H1 (cell line): ENCODE data around the gene POFUT2. TPM values are rescaled to one million over a fixed set of nuclear protein-coding genes. Genes with fewer than 3 reads are reported as not detected.

Experiments
- CTCF ChIA-PET: fragments of 300-600 bp; sonication (Branson Sonifier 250); formaldehyde crosslinking; loops from one replicate; lab custom pipeline; 2021; ENCODE audit not compliant: partially characterized antibody; lab: Charles Lee
- POLR2A ChIA-PET: fragments of 300-600 bp; sonication (Branson Sonifier 250); formaldehyde crosslinking; loops from one replicate; lab custom pipeline; 2021; ENCODE audit warnings: inconsistent platforms; ENCODE audit not compliant: partially characterized antibody; lab: Charles Lee
- DNase-seq, 2 experiments: peaks; one replicate each; pipeline versions ENCODE4 v3.0.0 to v3.0.0-alpha.2; 2010 to 2022; ENCODE audit warnings: low spot score in 2 of 2, low read depth in 1 of 2, mixed read lengths in 1 of 2
- FAIRE-seq: peaks from 2 replicates; lab custom pipeline; 2011; peaks lifted over from hg19 to GRCh38; lab: Jason Lieb, UNC
- H2AFZ ChIP-seq: 2 replicates; pipeline ENCODE4 v1.8.1; 2012; ENCODE audit warnings: low read length, inconsistent platforms
- H2AK5ac ChIP-seq: 2 replicates; pipeline ENCODE4 v1.6.1; 2013; ENCODE audit warnings: low read depth, low read length
- H2BK120ac ChIP-seq: replicated peaks from 2 replicates; pipeline ENCODE3; 2013; ENCODE audit warnings: low read depth, low read length, inconsistent platforms
- H2BK12ac ChIP-seq: 2 replicates; pipeline ENCODE4 v1.6.1; 2013; ENCODE audit warnings: low read depth, low read length
- H2BK15ac ChIP-seq: 2 replicates; pipeline ENCODE4 v1.6.1; 2013; ENCODE audit warnings: low read length
- H2BK20ac ChIP-seq: 2 replicates; pipeline ENCODE4 v1.6.1; 2013; ENCODE audit warnings: low read length
- H2BK5ac ChIP-seq: 2 replicates; pipeline ENCODE4 v1.6.1; 2013; ENCODE audit warnings: low read depth, low read length
- H3K14ac ChIP-seq: 2 replicates; pipeline ENCODE4 v1.6.1; 2013; ENCODE audit warnings: inconsistent platforms; ENCODE audit not compliant: insufficient read length
- H3K18ac ChIP-seq: 2 replicates; pipeline ENCODE4 v1.6.1; 2013; ENCODE audit warnings: low read length; ENCODE audit errors: extremely low read depth
- H3K23ac ChIP-seq: 2 replicates; pipeline ENCODE4 v1.6.1; 2013; ENCODE audit warnings: inconsistent platforms; ENCODE audit not compliant: insufficient read length
- H3K23me2 ChIP-seq: 2 replicates; pipeline ENCODE4 v1.6.1; 2013; ENCODE audit warnings: low read depth, low read length
- H3K27ac ChIP-seq: 2 replicates; pipeline ENCODE4 v1.6.1; 2011; ENCODE audit warnings: low read depth, low read length, inconsistent platforms
- H3K27me3 ChIP-seq, 4 experiments: replicated peaks in 1 of 4; 1 replicate in 1 of 4; 2 replicates in 3 of 4; pipeline versions ENCODE4 v1.6.1 to v1.8.1; 2011 to 2013; ENCODE audit warnings: low read length in 3 of 4, mild to moderate bottlenecking in 3 of 4, inconsistent platforms in 2 of 4, mixed read lengths in 2 of 4, moderate library complexity in 1 of 4; ENCODE audit not compliant: control insufficient read depth in 3 of 4, insufficient read depth in 3 of 4; ENCODE audit errors: extremely low read depth in 1 of 4
- H3K36me3 ChIP-seq, 4 experiments: 2 replicates each; pipeline versions ENCODE4 v1.6.1 to v1.8.1; 2011 to 2013; ENCODE audit warnings: mild to moderate bottlenecking in 4 of 4, low read length in 3 of 4, moderate library complexity in 2 of 4, control low read depth in 1 of 4, inconsistent platforms in 1 of 4; ENCODE audit not compliant: insufficient read depth in 4 of 4, control insufficient read depth in 2 of 4
- H3K4ac ChIP-seq: replicated peaks from 2 replicates; pipeline ENCODE3; 2013; ENCODE audit warnings: low read length, low read depth, mixed read lengths, inconsistent platforms; ENCODE audit not compliant: insufficient read length
- H3K4me1 ChIP-seq, 4 experiments: replicated peaks in 1 of 4; 1 replicate in 1 of 4; 2 replicates in 3 of 4; pipeline versions ENCODE4 v1.6.1 to v1.8.1; 2011 to 2013; ENCODE audit warnings: low read length in 3 of 4, inconsistent platforms in 2 of 4, mixed read lengths in 1 of 4; ENCODE audit not compliant: insufficient read depth in 4 of 4, control insufficient read depth in 3 of 4
- H3K4me2 ChIP-seq, 2 experiments: 2 replicates each; pipeline versions ENCODE4 v1.6.1 to v1.8.1; 2011 to 2013; ENCODE audit warnings: low read depth in 2 of 2, low read length in 2 of 2, control low read depth in 1 of 2, inconsistent platforms in 1 of 2, mild to moderate bottlenecking in 1 of 2; ENCODE audit not compliant: insufficient read depth in 1 of 2
- H3K4me3 ChIP-seq, 4 experiments: fragments of 200-600, 300-600 bp in 1 of 4; sonication (generic), shearing (Covaris generic), sonication (Bioruptor Twin) in 1 of 4; 2 replicates each; pipeline versions ENCODE4 v1.5.1 to v1.8.1; 2011 to 2016; ENCODE audit warnings: low read length in 4 of 4, low read depth in 3 of 4, control low read depth in 2 of 4, inconsistent platforms in 2 of 4, mild to moderate bottlenecking in 2 of 4, mixed read lengths in 1 of 4, moderate library complexity in 1 of 4; ENCODE audit not compliant: insufficient read depth in 2 of 4; ENCODE audit errors: extremely low read depth in 1 of 4
- H3K56ac ChIP-seq: replicated peaks from 2 replicates; pipeline ENCODE3; 2013; ENCODE audit warnings: low read depth, mild to moderate bottlenecking, mixed read lengths, low read length, inconsistent platforms; ENCODE audit not compliant: insufficient read length
- H3K79me1 ChIP-seq: 2 replicates; pipeline ENCODE4 v1.6.1; 2013; ENCODE audit warnings: low read depth, low read length, control low read depth
- H3K79me2 ChIP-seq, 2 experiments: 2 replicates each; pipeline versions ENCODE4 v1.6.1 to v1.8.1; 2012 to 2013; ENCODE audit warnings: low read length in 2 of 2, mild to moderate bottlenecking in 2 of 2, inconsistent platforms in 1 of 2; ENCODE audit not compliant: insufficient read depth in 2 of 2, control insufficient read depth in 1 of 2
- H3K9ac ChIP-seq, 4 experiments: replicated peaks in 1 of 4; 1 replicate in 1 of 4; 2 replicates in 3 of 4; pipeline versions ENCODE4 v1.6.1 to v1.8.1; 2011 to 2013; ENCODE audit warnings: low read depth in 3 of 4, low read length in 3 of 4, control low read depth in 2 of 4, mild to moderate bottlenecking in 2 of 4, moderate library complexity in 2 of 4, inconsistent platforms in 1 of 4; ENCODE audit errors: extremely low read depth in 1 of 4
- H3K9me3 ChIP-seq, 2 experiments: 2 replicates each; pipeline versions ENCODE4 v1.6.1 to v1.8.1; 2012 to 2013; ENCODE audit warnings: mild to moderate bottlenecking in 2 of 2, moderate library complexity in 2 of 2, control low read depth in 1 of 2, inconsistent platforms in 1 of 2, low read depth in 1 of 2, low read length in 1 of 2, mixed read lengths in 1 of 2; ENCODE audit not compliant: insufficient read depth in 2 of 2
- H4K20me1 ChIP-seq, 2 experiments: replicated peaks in 1 of 2; 2 replicates each; pipeline versions ENCODE3 to v1.8.1; 2011 to 2013; ENCODE audit warnings: inconsistent platforms in 2 of 2, low read length in 2 of 2, mild to moderate bottlenecking in 1 of 2; ENCODE audit not compliant: insufficient read depth in 2 of 2, control insufficient read depth in 1 of 2
- H4K5ac ChIP-seq: 2 replicates; pipeline ENCODE4 v1.6.1; 2013; ENCODE audit warnings: low read length, low read depth, mixed read lengths, inconsistent platforms; ENCODE audit not compliant: insufficient read length
- H4K8ac ChIP-seq: 2 replicates; pipeline ENCODE4 v1.8.0; 2013; ENCODE audit warnings: mild to moderate bottlenecking, moderate library complexity, low read length, inconsistent platforms; ENCODE audit not compliant: insufficient read depth; ENCODE audit errors: extremely low read depth
- H4K91ac ChIP-seq: replicated peaks from 2 replicates; pipeline ENCODE3; 2013; ENCODE audit warnings: low read length, mixed read lengths, inconsistent platforms; ENCODE audit not compliant: insufficient read length
- HDAC6 ChIP-seq: IDR thresholded peaks from one replicate; pipeline ENCODE4 v1.7.1; 2012; ENCODE audit warnings: low read depth, mild to moderate bottlenecking, inconsistent platforms, low read length, moderate library complexity
- WGBS, 2 experiments: shearing (Covaris generic) in 1 of 2; methylation state at CpG; one replicate each; pipeline versions ENCODE4 v1.1.6 to v1.1.7; 2013 to 2015; ENCODE audit warnings: low lambda C conversion rate in 2 of 2, mixed read lengths in 2 of 2, inconsistent platforms in 1 of 2, low coverage in 1 of 2, missing lambda C conversion rate in 1 of 2; ENCODE audit not compliant: insufficient replicate concordance in 2 of 2, insufficient coverage in 1 of 2, insufficient read length in 1 of 2; ENCODE audit errors: extremely low coverage in 1 of 2, missing lambda C conversion rate in 1 of 2; 5-methylcytosine and 5-hydroxymethylcytosine counted together
- polyA plus RNA-seq, 7 experiments: library from polyadenylated mRNA; depleted of rRNA in 3 of 7; stranded (reverse) in 5 of 7; unstranded in 2 of 7; fragments of >200 nt in 5 of 7; fragments of 200-250 nt in 2 of 7; gene quantifications; 1 replicate in 5 of 7; 2 replicates in 1 of 7; 4 replicates in 1 of 7; pipeline versions ENCODE4 v1.2.1 to v1.2.3, GENCODE V29; 2011 to 2013; ENCODE audit warnings: missing spikeins in 2 of 7, mixed read lengths in 2 of 7
- total RNA-seq: library from RNA; stranded (reverse); fragmentation: NEBNext Ultra II Directional; extraction: Animal tissue kit (Norgen Biotek cat#: 25700); gene quantifications from 2 replicates; pipeline ENCODE4 v1.2.1, GENCODE V29; 2021

POFUT2 gene
- total and polyA plus RNA-seq, 2 of the 8 experiments (the other 6 are each of a cell fraction or from before 2014, with no cell fraction given), result 13.7 to 32.1 TPM

DNA sequence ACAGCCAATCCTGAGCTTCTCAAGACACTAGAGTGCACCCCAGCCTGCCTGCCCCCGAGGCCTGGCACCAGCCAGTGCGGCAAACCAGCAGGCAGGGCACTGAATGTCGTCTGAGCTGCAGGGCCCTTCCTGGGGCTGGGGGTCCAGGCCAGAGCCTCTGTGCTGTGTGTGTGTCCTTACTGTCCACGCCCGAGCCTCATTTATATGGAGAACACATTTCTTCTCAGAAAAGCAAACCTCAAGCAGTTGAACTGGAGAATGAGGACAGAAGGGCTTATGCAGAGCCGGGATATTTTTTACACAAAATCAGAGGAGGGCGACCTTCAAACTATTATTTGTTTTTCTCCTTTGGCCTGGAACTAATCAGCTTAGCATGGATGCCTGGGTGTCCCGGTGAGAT, 52.7 kb downstream of the POFUT2 start:
- no peak overlapping the region for H4K5ac ChIP-seq
- H3K9me3 ChIP-seq, result 0 out of 4 replicates have a peak, but pooled peaks cover 3 to 4% of the 10 kb centered on the region in 2 experiments
- no peaks in the 10 kb centered on the region for H3K27me3 ChIP-seq
- H3K23ac ChIP-seq, result no peak overlapping the region
- H2AFZ ChIP-seq, result no peak overlapping the region
- no peak overlapping the region for H2AK5ac ChIP-seq
- H3K36me3 ChIP-seq, result no peaks in the 10 kb centered on the region
- H3K9ac ChIP-seq, result no peak overlapping the region
- H3K4me1 ChIP-seq, result no peaks in the 10 kb centered on the region
- no peaks in the 10 kb centered on the region for H4K20me1 ChIP-seq
- H3K18ac ChIP-seq, result no peak overlapping the region
- no peak overlapping the region for H3K4me2 ChIP-seq
- POLR2A ChIA-PET, result no interaction called here
- no peak overlapping the region for H2BK12ac ChIP-seq
- CTCF ChIA-PET, result interaction anchor here (1.0 to 1.8 kb wide), 4 partner anchors 12 to 97 kb away, joined by 3 to 11 read pairs (median 5); no protein-coding TSS in a partner anchor
- no peak overlapping the region for H2BK120ac ChIP-seq
- no peak overlapping the region for H3K4ac ChIP-seq
- no peak overlapping the region for H3K27ac ChIP-seq
- no peaks in the 10 kb centered on the region for H3K79me1 ChIP-seq
- H4K91ac ChIP-seq, result no peak overlapping the region
- no peak overlapping the region for H2BK5ac ChIP-seq
- H3K56ac ChIP-seq, result no peak overlapping the region
- H3K79me2 ChIP-seq, result no peaks in the 10 kb centered on the region
- 89% methylated on average over 8 of the region's 8 CpGs; no CpG with 5 or more reads in 1 of the 2 experiments for WGBS, 2 experiments
- DNase-seq (no peak), FAIRE-seq (no peak)
- H3K4me3 ChIP-seq, result no peak overlapping the region
- no peak overlapping the region for H3K14ac ChIP-seq
- H2BK15ac ChIP-seq, result no peak overlapping the region
- no peaks in the 10 kb centered on the region for H3K23me2 ChIP-seq
- H4K8ac ChIP-seq, result no peak overlapping the region
- no peak overlapping the region for H2BK20ac ChIP-seq
- TF ChIP-seq HDAC6, result no peak
